Hepatocyte (in vitro differentiated cells): ENCODE measurements around the gene KRTAP9-9.

Experiments used
- EZH2 ChIP-seq: fragments of 200-600 bp; sonication (generic); IDR thresholded peaks from 2 replicates; pipeline ENCODE4 v1.6.1; 2016; ENCODE audit warnings: antibody characterized with exemption, mild to moderate bottlenecking, borderline replicate concordance
- TF ChIP-seq, protein P1 (sequence below): fragments of 200-600 bp; sonication (generic); IDR thresholded peaks from 2 replicates; pipeline ENCODE4 v1.5.1; 2016; ENCODE audit warnings: antibody characterized with exemption, mild to moderate bottlenecking; ENCODE audit not compliant: poor library complexity

- TF ChIP-seq, protein P1, sequence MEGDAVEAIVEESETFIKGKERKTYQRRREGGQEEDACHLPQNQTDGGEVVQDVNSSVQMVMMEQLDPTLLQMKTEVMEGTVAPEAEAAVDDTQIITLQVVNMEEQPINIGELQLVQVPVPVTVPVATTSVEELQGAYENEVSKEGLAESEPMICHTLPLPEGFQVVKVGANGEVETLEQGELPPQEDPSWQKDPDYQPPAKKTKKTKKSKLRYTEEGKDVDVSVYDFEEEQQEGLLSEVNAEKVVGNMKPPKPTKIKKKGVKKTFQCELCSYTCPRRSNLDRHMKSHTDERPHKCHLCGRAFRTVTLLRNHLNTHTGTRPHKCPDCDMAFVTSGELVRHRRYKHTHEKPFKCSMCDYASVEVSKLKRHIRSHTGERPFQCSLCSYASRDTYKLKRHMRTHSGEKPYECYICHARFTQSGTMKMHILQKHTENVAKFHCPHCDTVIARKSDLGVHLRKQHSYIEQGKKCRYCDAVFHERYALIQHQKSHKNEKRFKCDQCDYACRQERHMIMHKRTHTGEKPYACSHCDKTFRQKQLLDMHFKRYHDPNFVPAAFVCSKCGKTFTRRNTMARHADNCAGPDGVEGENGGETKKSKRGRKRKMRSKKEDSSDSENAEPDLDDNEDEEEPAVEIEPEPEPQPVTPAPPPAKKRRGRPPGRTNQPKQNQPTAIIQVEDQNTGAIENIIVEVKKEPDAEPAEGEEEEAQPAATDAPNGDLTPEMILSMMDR = no peak
- no peak for TF ChIP-seq EZH2
These were observed 29.1 kb upstream of the KRTAP9-9 start for GRCh38 chr17:41226051-41226450.
